B cell (primary cell): Measurements from ENCODE around the gene ERC2.

ENCODE experiments used
- CTCF ChIP-seq: fragments of 200-600 bp; IDR thresholded peaks from one replicate; pipeline ENCODE4 v1.8.0; 2022; ENCODE audit warnings: antibody characterized with exemption, mild to moderate bottlenecking
- EZH2 ChIP-seq: IDR thresholded peaks from 2 replicates; pipeline ENCODE4 v1.6.1; 2012; ENCODE audit warnings: borderline replicate concordance, low read depth, mild to moderate bottlenecking, moderate library complexity, low read length; ENCODE audit not compliant: insufficient read depth, poor library complexity, severe bottlenecking

GRCh38 chr3:55729546-55729945, 738.7 kb downstream of the ERC2 start:
- TF ChIP-seq CTCF (no peak), EZH2 (no peak)
